HepG2 (cell line): Measurements from ENCODE around the gene FAM217B. TPM values are rescaled to one million over a fixed set of nuclear protein-coding genes. Genes with fewer than 3 reads are reported as not detected.

Experiments
- PHF8 ChIP-seq: sonication (generic); formaldehyde crosslinking; IDR thresholded peaks from 2 replicates; pipeline ENCODE4 v1.5.0; 2020; ENCODE audit warnings: missing genetic modification reagents
- polyA plus RNA-seq, 8 experiments: library from polyadenylated mRNA; depleted of rRNA in 3 of 8; stranded (reverse) in 7 of 8; unstranded in 1 of 8; fragments of >200 nt; fragmentation: Illumina TruSeq in 4 of 8; extraction: Trizol in 4 of 8; gene quantifications; 2 replicates each; pipeline versions ENCODE4 v1.2.1 to v1.2.3, GENCODE V29; 2011 to 2016; ENCODE audit warnings: low read depth in 4 of 8, missing spikeins in 1 of 8, mixed read lengths in 1 of 8; ENCODE audit not compliant: insufficient read depth in 1 of 8
- total RNA-seq, 5 experiments: library from RNA; depleted of rRNA; stranded (reverse); fragments of >200 nt; fragmentation: Illumina TruSeq; extraction: Trizol; gene quantifications; 2 replicates each; pipeline ENCODE4 v1.2.3, GENCODE V29; 2016; ENCODE audit warnings: low read depth in 1 of 5
- TF ChIP-seq, protein P1 (sequence below): sonication (generic); formaldehyde crosslinking; conservative IDR thresholded peaks from 2 replicates; pipeline ENCODE4 v1.4.0; 2020; ENCODE audit warnings: missing genetic modification reagents
- TF ChIP-seq, protein P2 (sequence below): sonication (generic); formaldehyde crosslinking; IDR thresholded peaks from 2 replicates; pipeline ENCODE4 v1.5.0; 2020; ENCODE audit warnings: mild to moderate bottlenecking, missing genetic modification reagents, moderate library complexity
- TF ChIP-seq, protein P3 (sequence below): sonication (generic); formaldehyde crosslinking; IDR thresholded peaks from 2 replicates; pipeline ENCODE4 v1.4.0; 2020; ENCODE audit warnings: missing genetic modification reagents, borderline replicate concordance

FAM217B gene
- total and polyA plus RNA-seq, 2 of the 13 experiments (the other 11 are each of a cell fraction or from before 2014, with no cell fraction given), result 11.1 to 14.3 TPM

DNA sequence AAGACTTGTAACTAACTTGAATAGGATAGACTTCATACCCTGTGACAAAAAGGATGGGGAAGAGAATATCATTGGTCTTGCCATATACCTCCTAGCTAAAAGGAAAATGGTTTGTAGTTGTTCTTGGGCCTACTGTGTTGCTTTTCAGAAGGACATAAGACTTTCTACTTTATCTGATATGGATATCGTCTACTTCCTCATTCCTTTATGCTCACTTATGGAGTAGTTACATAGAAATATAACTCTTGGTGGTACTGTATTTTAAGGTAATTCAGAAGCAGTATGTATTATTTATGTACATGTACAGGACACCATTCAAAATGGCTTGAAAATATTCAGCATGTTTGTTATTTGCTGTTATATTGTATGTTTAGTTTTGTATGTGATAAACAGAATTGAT is 8.0 kb downstream of the FAM217B start (continued):
- no peak for TF ChIP-seq PHF8 (CRISPR knock-in tag)
- TF ChIP-seq, protein P1, sequence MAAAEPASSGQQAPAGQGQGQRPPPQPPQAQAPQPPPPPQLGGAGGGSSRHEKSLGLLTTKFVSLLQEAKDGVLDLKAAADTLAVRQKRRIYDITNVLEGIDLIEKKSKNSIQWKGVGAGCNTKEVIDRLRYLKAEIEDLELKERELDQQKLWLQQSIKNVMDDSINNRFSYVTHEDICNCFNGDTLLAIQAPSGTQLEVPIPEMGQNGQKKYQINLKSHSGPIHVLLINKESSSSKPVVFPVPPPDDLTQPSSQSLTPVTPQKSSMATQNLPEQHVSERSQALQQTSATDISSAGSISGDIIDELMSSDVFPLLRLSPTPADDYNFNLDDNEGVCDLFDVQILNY (CRISPR knock-in tag), result no peak
- TF ChIP-seq, protein P2, sequence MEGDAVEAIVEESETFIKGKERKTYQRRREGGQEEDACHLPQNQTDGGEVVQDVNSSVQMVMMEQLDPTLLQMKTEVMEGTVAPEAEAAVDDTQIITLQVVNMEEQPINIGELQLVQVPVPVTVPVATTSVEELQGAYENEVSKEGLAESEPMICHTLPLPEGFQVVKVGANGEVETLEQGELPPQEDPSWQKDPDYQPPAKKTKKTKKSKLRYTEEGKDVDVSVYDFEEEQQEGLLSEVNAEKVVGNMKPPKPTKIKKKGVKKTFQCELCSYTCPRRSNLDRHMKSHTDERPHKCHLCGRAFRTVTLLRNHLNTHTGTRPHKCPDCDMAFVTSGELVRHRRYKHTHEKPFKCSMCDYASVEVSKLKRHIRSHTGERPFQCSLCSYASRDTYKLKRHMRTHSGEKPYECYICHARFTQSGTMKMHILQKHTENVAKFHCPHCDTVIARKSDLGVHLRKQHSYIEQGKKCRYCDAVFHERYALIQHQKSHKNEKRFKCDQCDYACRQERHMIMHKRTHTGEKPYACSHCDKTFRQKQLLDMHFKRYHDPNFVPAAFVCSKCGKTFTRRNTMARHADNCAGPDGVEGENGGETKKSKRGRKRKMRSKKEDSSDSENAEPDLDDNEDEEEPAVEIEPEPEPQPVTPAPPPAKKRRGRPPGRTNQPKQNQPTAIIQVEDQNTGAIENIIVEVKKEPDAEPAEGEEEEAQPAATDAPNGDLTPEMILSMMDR (CRISPR knock-in tag), result no peak
- TF ChIP-seq, protein P3, sequence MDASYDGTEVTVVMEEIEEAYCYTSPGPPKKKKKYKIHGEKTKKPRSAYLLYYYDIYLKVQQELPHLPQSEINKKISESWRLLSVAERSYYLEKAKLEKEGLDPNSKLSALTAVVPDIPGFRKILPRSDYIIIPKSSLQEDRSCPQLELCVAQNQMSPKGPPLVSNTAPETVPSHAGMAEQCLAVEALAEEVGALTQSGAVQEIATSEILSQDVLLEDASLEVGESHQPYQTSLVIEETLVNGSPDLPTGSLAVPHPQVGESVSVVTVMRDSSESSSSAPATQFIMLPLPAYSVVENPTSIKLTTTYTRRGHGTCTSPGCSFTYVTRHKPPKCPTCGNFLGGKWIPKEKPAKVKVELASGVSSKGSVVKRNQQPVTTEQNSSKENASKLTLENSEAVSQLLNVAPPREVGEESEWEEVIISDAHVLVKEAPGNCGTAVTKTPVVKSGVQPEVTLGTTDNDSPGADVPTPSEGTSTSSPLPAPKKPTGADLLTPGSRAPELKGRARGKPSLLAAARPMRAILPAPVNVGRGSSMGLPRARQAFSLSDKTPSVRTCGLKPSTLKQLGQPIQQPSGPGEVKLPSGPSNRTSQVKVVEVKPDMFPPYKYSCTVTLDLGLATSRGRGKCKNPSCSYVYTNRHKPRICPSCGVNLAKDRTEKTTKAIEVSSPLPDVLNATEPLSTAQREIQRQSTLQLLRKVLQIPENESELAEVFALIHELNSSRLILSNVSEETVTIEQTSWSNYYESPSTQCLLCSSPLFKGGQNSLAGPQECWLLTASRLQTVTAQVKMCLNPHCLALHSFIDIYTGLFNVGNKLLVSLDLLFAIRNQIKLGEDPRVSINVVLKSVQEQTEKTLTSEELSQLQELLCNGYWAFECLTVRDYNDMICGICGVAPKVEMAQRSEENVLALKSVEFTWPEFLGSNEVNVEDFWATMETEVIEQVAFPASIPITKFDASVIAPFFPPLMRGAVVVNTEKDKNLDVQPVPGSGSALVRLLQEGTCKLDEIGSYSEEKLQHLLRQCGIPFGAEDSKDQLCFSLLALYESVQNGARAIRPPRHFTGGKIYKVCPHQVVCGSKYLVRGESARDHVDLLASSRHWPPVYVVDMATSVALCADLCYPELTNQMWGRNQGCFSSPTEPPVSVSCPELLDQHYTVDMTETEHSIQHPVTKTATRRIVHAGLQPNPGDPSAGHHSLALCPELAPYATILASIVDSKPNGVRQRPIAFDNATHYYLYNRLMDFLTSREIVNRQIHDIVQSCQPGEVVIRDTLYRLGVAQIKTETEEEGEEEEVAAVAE (CRISPR knock-in tag), result no peak
